Sigmoid colon (tissue), 4 donors: ENCODE measurements around the gene ZNF362.

Source experiments
- CTCF ChIP-seq, 4 experiments: fragments of 450-650 bp in 3 of 4; fragments of 200-600 bp in 1 of 4; IDR thresholded peaks; one replicate each; pipeline ENCODE4 v1.5.1; 2016 to 2019; ENCODE audit warnings: antibody characterized with exemption in 4 of 4, mild to moderate bottlenecking in 3 of 4, moderate library complexity in 2 of 4
- POLR2AphosphoS5 ChIP-seq, 4 donors: sonication (generic); formaldehyde crosslinking; IDR thresholded peaks; one replicate each; pipeline ENCODE4 v1.6.1; 2017; ENCODE audit warnings: antibody characterized with exemption in 4 of 4

- TF ChIP-seq POLR2AphosphoS5 (IDR thresholded peaks at IDR 0.05) (no peak), CTCF (IDR thresholded peaks at IDR 0.05) (no peak)
Observed at GRCh38 chr1:33250724-33251123, 5.6 kb upstream of the ZNF362 start.
